Measurements from ENCODE around the gene ABCG1. TPM values are rescaled to one million over a fixed set of nuclear protein-coding genes. Genes with fewer than 3 reads are reported as not detected.

Gene ABCG1
- total RNA-seq, 1 donor from 2014 or later: 1.9 TPM

GRCh38 chr21:42320791-42321190, 101.9 kb downstream of the ABCG1 start:
- no peak overlapping the region for H3K4me3 Mint-ChIP-seq
- peaks cover 15% of the 10 kb centered on the region for H3K4me1 ChIP-seq
- no peak overlapping the region for H3K27ac Mint-ChIP-seq
- no peak overlapping the region for H3K9ac ChIP-seq
- no peaks in the 10 kb centered on the region for H3K36me3 Mint-ChIP-seq
- H3K79me2 ChIP-seq (ENCODE audit: low read depth): no peaks in the 10 kb centered on the region
- no peak overlapping the region for H2AFZ ChIP-seq (replicated peaks)
- no peaks in the 10 kb centered on the region for H3K9me3 ChIP-seq (ENCODE audit: low read depth)
- no peaks in the 10 kb centered on the region for H4K20me1 ChIP-seq (ENCODE audit: low read depth)
- H3K27me3 Mint-ChIP-seq (ENCODE audit: insufficient read depth, low read depth): peaks cover 7% of the 10 kb centered on the region
- TF ChIP-seq CTCF (IDR thresholded peaks at IDR 0.05): no peak
- no peak for TF ChIP-seq EZH2phosphoT487 (IDR thresholded peaks at IDR 0.05)
- no peak for TF ChIP-seq EZH2 (IDR thresholded peaks at IDR 0.05)
- DNase-seq (ENCODE audit: low spot score): no peak
- no peaks in the 10 kb centered on the region for H3K36me3 ChIP-seq
- no peak overlapping the region for H3K4me2 ChIP-seq
- no peak overlapping the region for H3K4me3 ChIP-seq
- peaks cover 10% of the 10 kb centered on the region for H3K4me1 Mint-ChIP-seq
- H3F3A ChIP-seq (ENCODE audit: low read depth): peaks cover 2% of the 10 kb centered on the region
- H3K27ac ChIP-seq: no peak overlapping the region
- no peaks in the 10 kb centered on the region for H3K9me3 Mint-ChIP-seq
- H3K27me3 ChIP-seq: no peaks in the 10 kb centered on the region

- Histone ChIP-seq H3K9ac (no peak overlapping the region), H3K27me3 (no peaks in the 10 kb centered on the region), H3K36me3 (no peaks in the 10 kb centered on the region), H3K4me1 (peaks cover 13% of the 10 kb centered on the region), H4K20me1 (ENCODE audit: low read depth) (no peaks in the 10 kb centered on the region), H2AFZ (replicated peaks) (no peak overlapping the region), H3K79me2 (ENCODE audit: low read depth) (no peaks in the 10 kb centered on the region), H3K4me3 (no peak overlapping the region), H3K27ac (no peak overlapping the region), H3K9me3 (ENCODE audit: low read depth) (no peaks in the 10 kb centered on the region), H3F3A (ENCODE audit: low read depth) (no peaks in the 10 kb centered on the region), H3K4me2 (no peak overlapping the region)
- no peak for TF ChIP-seq CTCF (IDR thresholded peaks at IDR 0.05)
- no peak for TF ChIP-seq EZH2 (IDR thresholded peaks at IDR 0.05)
- TF ChIP-seq EZH2phosphoT487 (IDR thresholded peaks at IDR 0.05): no peak
- H3K27me3 Mint-ChIP-seq (ENCODE audit: insufficient read depth, low read depth): peaks cover 7% of the 10 kb centered on the region
- no peak overlapping the region for H3K4me3 Mint-ChIP-seq
- H3K27ac Mint-ChIP-seq: no peak overlapping the region
- no peaks in the 10 kb centered on the region for H3K36me3 Mint-ChIP-seq
- peaks cover 8% of the 10 kb centered on the region for H3K4me1 Mint-ChIP-seq
- no peaks in the 10 kb centered on the region for H3K9me3 Mint-ChIP-seq
- DNase-seq (ENCODE audit: low spot score): no peak
These were observed 102.3 kb downstream of the ABCG1 start for GRCh38 chr21:42321231-42321630.

- Histone ChIP-seq H3F3A (ENCODE audit: low read depth) (no peaks in the 10 kb centered on the region), H3K4me1 (peaks cover 9% of the 10 kb centered on the region), H3K79me2 (ENCODE audit: low read depth) (no peaks in the 10 kb centered on the region), H3K27me3 (no peaks in the 10 kb centered on the region), H3K4me2 (no peak overlapping the region), H3K36me3 (no peaks in the 10 kb centered on the region), H3K4me3 (no peak overlapping the region), H3K9me3 (ENCODE audit: low read depth) (no peaks in the 10 kb centered on the region), H4K20me1 (ENCODE audit: low read depth) (no peaks in the 10 kb centered on the region), H3K9ac (no peak overlapping the region), H3K27ac (no peak overlapping the region), H2AFZ (replicated peaks) (no peak overlapping the region)
- Mint-ChIP-seq H3K4me1 (peaks cover 4% of the 10 kb centered on the region), H3K36me3 (no peaks in the 10 kb centered on the region), H3K27me3 (ENCODE audit: insufficient read depth, low read depth) (peaks cover 7% of the 10 kb centered on the region), H3K27ac (no peak overlapping the region), H3K4me3 (no peak overlapping the region), H3K9me3 (no peaks in the 10 kb centered on the region)
- DNase-seq (ENCODE audit: low spot score): no peak
- TF ChIP-seq EZH2 (IDR thresholded peaks at IDR 0.05): no peak
- TF ChIP-seq CTCF (IDR thresholded peaks at IDR 0.05): no peak
- no peak for TF ChIP-seq EZH2phosphoT487 (IDR thresholded peaks at IDR 0.05)
These were observed 102.9 kb downstream of the ABCG1 start for GRCh38 chr21:42321845-42322244.
